OCI-LY7 (cell line): ENCODE data around the gene IFITM10. TPM values are rescaled to one million over a fixed set of nuclear protein-coding genes. Genes with fewer than 3 reads are reported as not detected.
A peak's percentile ranks its signal among the peaks of the same experiment; 100 is the strongest.

Experiments used
- BruUV-seq: library from RNA; stranded (reverse); fragments of 400-500 nt; replicated peaks from 2 replicates; lab custom pipeline; 2021; lab: Mats Ljungman, UMichigan
- CTCF ChIA-PET: fragments of 300-600 bp; sonication (Branson Sonifier 250); formaldehyde crosslinking; loops from one replicate; lab custom pipeline; 2022; ENCODE audit warnings: antibody characterized with exemption; ENCODE audit not compliant: unreplicated experiment; lab: Charles Lee
- POLR2A ChIA-PET: fragments of 300-600 bp; sonication (Branson Sonifier 250); formaldehyde crosslinking; loops from one replicate; lab custom pipeline; 2022; ENCODE audit warnings: antibody characterized with exemption; lab: Charles Lee
- DNase-seq: peaks from one replicate; pipeline ENCODE4 v3.0.0-alpha.2; 2015; ENCODE audit warnings: low spot score
- H2AFZ ChIP-seq: fragments of 200-600 bp; sonication (generic), shearing (Covaris generic); 2 replicates; pipeline ENCODE4 v1.6.1; 2014; ENCODE audit warnings: mild to moderate bottlenecking, antibody characterized with exemption, low read length, moderate library complexity
- H3K27ac ChIP-seq: fragments of 200-600 bp; sonication (generic); 2 replicates; pipeline ENCODE4 v1.5.1; 2014; ENCODE audit warnings: mixed run types, low read depth, mild to moderate bottlenecking, moderate library complexity, low read length, inconsistent platforms; ENCODE audit not compliant: poor library complexity, severe bottlenecking
- H3K36me3 ChIP-seq: fragments of 200-600 bp; sonication (generic); 2 replicates; pipeline ENCODE4 v1.6.1; 2014; ENCODE audit warnings: mild to moderate bottlenecking, antibody characterized with exemption, low read length, moderate library complexity, mixed read lengths; ENCODE audit not compliant: insufficient read depth
- H3K4me1 ChIP-seq: fragments of 200-600 bp; sonication (generic); 2 replicates; pipeline ENCODE4 v1.5.1; 2014; ENCODE audit warnings: mild to moderate bottlenecking, low read length; ENCODE audit not compliant: insufficient read depth, poor library complexity, severe bottlenecking
- H3K4me2 ChIP-seq: fragments of 200-600 bp; sonication (generic); 2 replicates; pipeline ENCODE4 v1.6.1; 2014; ENCODE audit warnings: mild to moderate bottlenecking, low read length
- H3K4me3 ChIP-seq: fragments of 200-600 bp; sonication (generic); 2 replicates; pipeline ENCODE4 v1.5.1; 2014; ENCODE audit warnings: mild to moderate bottlenecking, low read depth, low read length; ENCODE audit not compliant: poor library complexity, severe bottlenecking
- H3K79me2 ChIP-seq: fragments of 200-600 bp; sonication (generic); 2 replicates; pipeline ENCODE4 v1.6.1; 2016; ENCODE audit warnings: low read depth, mild to moderate bottlenecking, low read length, moderate library complexity, mixed read lengths; ENCODE audit not compliant: insufficient read depth
- H3K9me2 ChIP-seq: fragments of 200-600 bp; sonication (generic); 2 replicates; pipeline ENCODE4 v1.6.1; 2016; ENCODE audit warnings: mild to moderate bottlenecking, low read length, mixed read lengths; ENCODE audit not compliant: insufficient read depth
- H3K9me3 ChIP-seq: fragments of 200-600 bp; sonication (generic); 2 replicates; pipeline ENCODE4 v1.6.1; 2014; ENCODE audit warnings: mild to moderate bottlenecking, mixed run types, low read length, mixed read lengths
- H4K20me1 ChIP-seq: fragments of 200-600 bp; sonication (generic); 2 replicates; pipeline ENCODE4 v1.6.1; 2014; ENCODE audit warnings: mild to moderate bottlenecking, antibody characterized with exemption, low read length, moderate library complexity, mixed read lengths; ENCODE audit not compliant: insufficient read depth
- EZH2phosphoT487 ChIP-seq: fragments of 200-600 bp; sonication (generic); IDR thresholded peaks from 2 replicates; pipeline ENCODE4 v1.6.1; 2018; ENCODE audit warnings: low read depth, borderline replicate concordance, mild to moderate bottlenecking, mixed run types, antibody characterized with exemption, low read length, moderate library complexity, mixed read lengths
- intact Hi-C: fragments of 100-400 bp; cut with micrococcal nuclease; formaldehyde crosslinking; loops from one replicate; pipeline ENCODE4 v1.10.0; 2022; ENCODE audit not compliant: unreplicated experiment
- total RNA-seq, 2 experiments: library from RNA; depleted of rRNA in 1 of 2; stranded (reverse); fragments of >200 nt in 1 of 2; shearing (Covaris generic) in 1 of 2; gene quantifications; 2 replicates each; pipeline ENCODE4 v1.2.3, GENCODE V29; 2014 to 2022
- TF ChIP-seq, protein P1 (sequence below): fragments of 200-600 bp; sonication (generic); conservative IDR thresholded peaks from 2 replicates; pipeline ENCODE4 v1.5.1; 2014; ENCODE audit warnings: mild to moderate bottlenecking, antibody characterized with exemption, low read length, moderate library complexity, mixed read lengths

Gene IFITM10
- total RNA-seq, 2 experiments from 2014 or later = 0.30 to 0.38 TPM

DNA sequence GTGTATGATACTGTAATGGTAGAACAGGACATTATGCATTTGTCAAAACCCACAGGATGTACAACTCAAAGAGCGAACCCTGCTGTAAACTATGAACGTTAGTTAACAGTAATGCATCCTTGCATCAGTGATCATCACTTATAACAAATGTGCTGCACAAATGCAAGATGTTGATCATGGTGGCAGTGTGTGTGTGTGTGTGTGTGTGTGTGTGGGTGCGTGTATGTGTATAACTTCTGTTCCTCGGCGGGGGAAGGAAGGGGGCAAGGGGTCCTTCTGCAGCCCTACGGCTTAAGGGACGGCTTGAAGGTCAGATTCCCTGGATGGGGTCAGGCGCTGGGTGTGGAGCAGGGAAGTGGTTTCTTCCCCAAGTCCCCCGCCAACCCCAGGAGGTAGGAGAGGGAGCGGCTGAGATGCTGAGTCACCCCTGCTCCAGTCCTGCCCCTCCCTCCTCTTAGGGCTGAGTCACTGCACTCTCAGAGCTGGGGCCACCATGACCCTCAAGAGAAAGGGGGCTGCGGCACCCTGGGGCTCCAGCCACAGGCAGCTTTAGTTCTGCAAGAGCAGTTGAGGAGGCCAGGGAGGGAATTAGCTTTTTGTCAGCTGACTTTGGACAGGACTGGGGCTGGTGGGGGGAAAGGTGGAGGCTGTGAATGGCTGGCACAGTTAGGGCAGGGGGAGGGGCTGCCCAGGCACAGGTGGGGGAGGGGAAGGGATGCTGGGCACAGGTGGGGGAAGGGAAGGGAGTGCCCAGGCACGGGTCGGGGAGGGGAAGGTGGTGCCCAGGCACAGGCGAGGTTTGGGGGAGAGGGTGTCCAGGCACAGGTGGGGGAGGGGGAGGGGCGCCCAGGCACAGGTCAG is 22.1 kb upstream of the IFITM10 start:
- DNase-seq = peak; percentile 13
- Histone ChIP-seq H2AFZ (0 out of 2 replicates have a peak overlapping the region, but pooled peaks have one; percentile 35), H3K9me3 (no peaks in the 10 kb centered on the region), H3K4me3 (no peak overlapping the region), H3K27ac (no peak overlapping the region), H4K20me1 (no peaks in the 10 kb centered on the region), H3K36me3 (no peaks in the 10 kb centered on the region), H3K4me1 (peaks cover 5% of the 10 kb centered on the region), H3K9me2 (no peaks in the 10 kb centered on the region), H3K79me2 (no peaks in the 10 kb centered on the region), H3K4me2 (peak overlapping the region; percentile 28; the same call in 1 of the 2 replicates)
- CTCF ChIA-PET = no interaction called here
- intact Hi-C loops = no loop called here
- no peak for TF ChIP-seq EZH2phosphoT487
- TF ChIP-seq, protein P1, sequence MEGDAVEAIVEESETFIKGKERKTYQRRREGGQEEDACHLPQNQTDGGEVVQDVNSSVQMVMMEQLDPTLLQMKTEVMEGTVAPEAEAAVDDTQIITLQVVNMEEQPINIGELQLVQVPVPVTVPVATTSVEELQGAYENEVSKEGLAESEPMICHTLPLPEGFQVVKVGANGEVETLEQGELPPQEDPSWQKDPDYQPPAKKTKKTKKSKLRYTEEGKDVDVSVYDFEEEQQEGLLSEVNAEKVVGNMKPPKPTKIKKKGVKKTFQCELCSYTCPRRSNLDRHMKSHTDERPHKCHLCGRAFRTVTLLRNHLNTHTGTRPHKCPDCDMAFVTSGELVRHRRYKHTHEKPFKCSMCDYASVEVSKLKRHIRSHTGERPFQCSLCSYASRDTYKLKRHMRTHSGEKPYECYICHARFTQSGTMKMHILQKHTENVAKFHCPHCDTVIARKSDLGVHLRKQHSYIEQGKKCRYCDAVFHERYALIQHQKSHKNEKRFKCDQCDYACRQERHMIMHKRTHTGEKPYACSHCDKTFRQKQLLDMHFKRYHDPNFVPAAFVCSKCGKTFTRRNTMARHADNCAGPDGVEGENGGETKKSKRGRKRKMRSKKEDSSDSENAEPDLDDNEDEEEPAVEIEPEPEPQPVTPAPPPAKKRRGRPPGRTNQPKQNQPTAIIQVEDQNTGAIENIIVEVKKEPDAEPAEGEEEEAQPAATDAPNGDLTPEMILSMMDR = no peak
- POLR2A ChIA-PET = interaction anchor here (0.6 kb wide), 1 partner anchor 11 kb away, joined by 3 read pairs; no protein-coding TSS in a partner anchor
- no TSS peak for BruUV-seq

DNA sequence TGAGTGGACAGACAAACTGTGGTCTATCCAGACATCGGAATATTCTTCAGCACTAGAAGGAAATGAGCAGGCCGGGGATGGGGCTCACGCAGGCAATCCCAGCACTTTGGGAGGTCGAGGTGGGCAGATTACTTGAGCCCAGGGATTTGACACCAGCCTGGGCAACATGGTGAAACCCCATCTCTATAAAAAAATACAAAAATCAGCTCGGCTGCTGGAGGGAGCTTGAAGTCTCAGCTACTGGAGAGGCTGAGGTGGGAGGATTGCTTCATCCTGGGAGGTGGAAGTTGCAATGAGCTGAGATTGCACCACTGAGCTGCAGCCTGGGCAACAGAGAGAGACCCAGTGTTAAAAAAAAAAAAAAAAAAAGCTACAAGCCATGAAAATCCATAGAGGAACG is 21.3 kb upstream of the IFITM10 start:
- POLR2A ChIA-PET = interaction anchor here (0.6 kb wide), 1 partner anchor 12 kb away, joined by 3 read pairs; no protein-coding TSS in a partner anchor
- no peak for DNase-seq
- Histone ChIP-seq H4K20me1 (no peaks in the 10 kb centered on the region), H2AFZ (no peak overlapping the region), H3K27ac (no peak overlapping the region), H3K36me3 (no peaks in the 10 kb centered on the region), H3K9me2 (no peaks in the 10 kb centered on the region), H3K4me1 (peaks cover 5% of the 10 kb centered on the region), H3K79me2 (no peaks in the 10 kb centered on the region), H3K9me3 (no peaks in the 10 kb centered on the region), H3K4me2 (peak overlapping the region; percentile 28; the same call in 1 of the 2 replicates), H3K4me3 (no peak overlapping the region)
- no TSS peak for BruUV-seq
- CTCF ChIA-PET = no interaction called here
- TF ChIP-seq EZH2phosphoT487 = no peak
- TF ChIP-seq, protein P1 = no peak
- intact Hi-C loops = no loop called here

DNA sequence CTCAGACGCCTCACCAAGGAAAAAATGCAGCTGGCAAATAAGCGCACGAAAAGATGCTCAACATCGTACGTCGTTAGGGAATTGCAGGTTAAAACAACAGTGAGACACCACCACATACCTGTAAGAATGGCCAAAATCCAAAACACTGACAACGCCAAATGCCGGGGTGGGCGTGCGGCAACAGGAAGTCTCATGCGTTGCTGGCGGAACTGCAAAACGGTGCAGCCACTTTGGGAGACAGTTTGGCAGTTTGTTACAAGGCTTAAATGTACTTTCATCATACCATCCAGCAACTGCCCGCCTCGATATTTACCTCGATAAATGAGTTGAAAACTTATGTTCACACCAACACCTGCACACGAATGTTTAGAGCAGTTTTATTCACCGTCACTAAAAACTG is 20.9 kb upstream of the IFITM10 start:
- no peaks in the 10 kb centered on the region for H4K20me1 ChIP-seq
- H2AFZ ChIP-seq = no peak overlapping the region
- no peaks in the 10 kb centered on the region for H3K9me3 ChIP-seq
- H3K4me1 ChIP-seq = peaks cover 5% of the 10 kb centered on the region
- no peaks in the 10 kb centered on the region for H3K79me2 ChIP-seq
- BruUV-seq = no TSS peak
- ChIA-PET POLR2A (no interaction called here), CTCF (no interaction called here)
- no peaks in the 10 kb centered on the region for H3K36me3 ChIP-seq
- intact Hi-C loops = no loop called here
- H3K27ac ChIP-seq = no peak overlapping the region
- TF ChIP-seq EZH2phosphoT487 = no peak
- TF ChIP-seq, protein P1 = no peak
- no peak for DNase-seq
- no peak overlapping the region for H3K4me3 ChIP-seq
- no peaks in the 10 kb centered on the region for H3K9me2 ChIP-seq
- H3K4me2 ChIP-seq = no peak overlapping the region
